Measurements from ENCODE around the gene CHRNB4.

The CHRNB4 gene

DNA sequence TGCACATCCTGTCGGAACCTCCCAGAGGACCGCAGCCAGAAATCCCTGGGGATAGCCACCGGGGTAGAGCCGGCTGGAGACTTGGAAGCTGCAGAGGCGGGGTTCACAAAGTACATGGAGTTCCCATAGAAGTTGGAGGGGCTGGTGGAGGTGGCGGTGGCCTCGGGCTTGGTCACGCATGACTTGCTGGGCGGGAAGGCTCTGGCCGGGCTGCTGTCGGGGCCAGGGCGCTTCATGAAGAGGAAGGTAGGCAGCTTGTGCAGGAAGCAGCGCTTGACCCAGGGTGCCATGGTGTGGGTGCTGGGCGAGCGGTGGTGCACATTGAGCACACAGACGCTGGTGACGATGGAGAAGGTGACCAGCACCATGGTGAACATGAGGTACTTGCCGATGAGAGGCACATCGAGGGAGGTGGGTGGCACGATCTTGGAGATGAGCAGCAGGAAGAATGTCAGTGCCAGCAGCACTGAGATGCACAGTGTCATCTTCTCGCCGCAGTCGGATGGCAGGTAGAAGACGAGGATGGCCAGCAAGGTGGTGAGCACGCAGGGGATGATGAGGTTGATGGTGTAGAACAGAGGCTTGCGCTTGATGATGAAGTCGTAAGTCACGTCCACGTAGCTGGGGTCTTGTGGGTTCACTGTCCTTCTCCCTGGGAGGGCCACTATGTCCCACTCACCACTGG lies 11.8 kb downstream of the CHRNB4 start:
- H3K36me3 ChIP-seq (ENCODE audit: control insufficient read depth, insufficient read depth, low read length): no peaks in the 10 kb centered on the region
- no peak for DNase-seq (ENCODE audit: extremely low read depth, insufficient read length)
- H3K4me3 ChIP-seq (replicated peaks; ENCODE audit: low read depth, low read length): no peak overlapping the region
- TF ChIP-seq, protein P1, sequence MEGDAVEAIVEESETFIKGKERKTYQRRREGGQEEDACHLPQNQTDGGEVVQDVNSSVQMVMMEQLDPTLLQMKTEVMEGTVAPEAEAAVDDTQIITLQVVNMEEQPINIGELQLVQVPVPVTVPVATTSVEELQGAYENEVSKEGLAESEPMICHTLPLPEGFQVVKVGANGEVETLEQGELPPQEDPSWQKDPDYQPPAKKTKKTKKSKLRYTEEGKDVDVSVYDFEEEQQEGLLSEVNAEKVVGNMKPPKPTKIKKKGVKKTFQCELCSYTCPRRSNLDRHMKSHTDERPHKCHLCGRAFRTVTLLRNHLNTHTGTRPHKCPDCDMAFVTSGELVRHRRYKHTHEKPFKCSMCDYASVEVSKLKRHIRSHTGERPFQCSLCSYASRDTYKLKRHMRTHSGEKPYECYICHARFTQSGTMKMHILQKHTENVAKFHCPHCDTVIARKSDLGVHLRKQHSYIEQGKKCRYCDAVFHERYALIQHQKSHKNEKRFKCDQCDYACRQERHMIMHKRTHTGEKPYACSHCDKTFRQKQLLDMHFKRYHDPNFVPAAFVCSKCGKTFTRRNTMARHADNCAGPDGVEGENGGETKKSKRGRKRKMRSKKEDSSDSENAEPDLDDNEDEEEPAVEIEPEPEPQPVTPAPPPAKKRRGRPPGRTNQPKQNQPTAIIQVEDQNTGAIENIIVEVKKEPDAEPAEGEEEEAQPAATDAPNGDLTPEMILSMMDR (IDR thresholded peaks at IDR 0.05; ENCODE audit: insufficient read depth, low read length, poor library complexity, severe bottlenecking): no peak
- peaks cover 2% of the 10 kb centered on the region for H3K27me3 ChIP-seq (replicated peaks; ENCODE audit: control insufficient read depth, insufficient read depth, low read length)

DNA sequence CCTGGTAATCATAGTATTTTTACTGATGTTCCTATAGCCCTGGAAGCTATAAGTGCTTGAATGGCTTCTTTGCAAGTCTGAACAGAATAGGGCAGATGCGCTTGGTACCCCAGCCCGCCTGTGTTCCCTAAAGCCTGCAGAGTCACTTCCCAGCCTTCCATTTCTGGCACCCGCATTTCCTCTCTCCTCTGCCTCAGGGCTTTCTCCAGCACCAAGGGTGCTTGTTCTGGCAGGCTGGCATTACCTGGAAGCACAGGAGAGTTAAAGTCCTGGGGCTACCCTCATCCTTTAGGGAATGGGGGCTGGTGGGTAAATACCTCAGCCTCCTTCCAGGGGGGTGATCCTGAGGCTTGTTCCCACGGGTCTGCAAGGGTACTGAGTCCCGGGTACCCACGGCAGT lies 12.8 kb downstream of the CHRNB4 start:
- no peaks in the 10 kb centered on the region for H3K36me3 ChIP-seq (ENCODE audit: control insufficient read depth, insufficient read depth, low read length)
- no peak overlapping the region for H3K4me3 ChIP-seq (replicated peaks; ENCODE audit: low read depth, low read length)
- DNase-seq (ENCODE audit: extremely low read depth, insufficient read length): no peak
- TF ChIP-seq, protein P1 (IDR thresholded peaks at IDR 0.05; ENCODE audit: insufficient read depth, low read length, poor library complexity, severe bottlenecking): no peak
- peaks cover 2% of the 10 kb centered on the region for H3K27me3 ChIP-seq (replicated peaks; ENCODE audit: control insufficient read depth, insufficient read depth, low read length)

DNA sequence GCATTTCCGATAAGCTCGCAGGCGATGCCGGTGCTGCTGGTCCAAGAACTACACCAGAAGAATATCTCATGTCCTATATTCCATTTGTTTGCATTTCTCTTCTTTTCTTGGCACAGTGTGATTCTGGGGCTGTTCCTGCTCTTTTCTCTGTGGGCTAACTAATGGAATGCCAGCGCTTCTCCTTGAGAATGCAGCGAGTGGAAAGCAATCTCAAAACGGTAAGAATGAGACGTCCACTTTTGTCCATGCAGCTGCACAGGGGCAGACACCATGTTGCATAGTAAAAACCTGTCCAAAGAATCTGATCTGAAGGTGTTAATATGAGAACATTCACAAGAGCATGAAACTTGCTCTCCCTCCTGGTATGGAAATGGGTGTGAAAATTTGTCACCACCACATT lies 13.7 kb downstream of the CHRNB4 start:
- Histone ChIP-seq H3K27me3 (replicated peaks; ENCODE audit: control insufficient read depth, insufficient read depth, low read length) (peaks cover 2% of the 10 kb centered on the region), H3K36me3 (ENCODE audit: control insufficient read depth, insufficient read depth, low read length) (no peaks in the 10 kb centered on the region), H3K4me3 (replicated peaks; ENCODE audit: low read depth, low read length) (no peak overlapping the region)
- DNase-seq (ENCODE audit: extremely low read depth, insufficient read length): no peak
- TF ChIP-seq, protein P1 (IDR thresholded peaks at IDR 0.05; ENCODE audit: insufficient read depth, low read length, poor library complexity, severe bottlenecking): no peak

DNA sequence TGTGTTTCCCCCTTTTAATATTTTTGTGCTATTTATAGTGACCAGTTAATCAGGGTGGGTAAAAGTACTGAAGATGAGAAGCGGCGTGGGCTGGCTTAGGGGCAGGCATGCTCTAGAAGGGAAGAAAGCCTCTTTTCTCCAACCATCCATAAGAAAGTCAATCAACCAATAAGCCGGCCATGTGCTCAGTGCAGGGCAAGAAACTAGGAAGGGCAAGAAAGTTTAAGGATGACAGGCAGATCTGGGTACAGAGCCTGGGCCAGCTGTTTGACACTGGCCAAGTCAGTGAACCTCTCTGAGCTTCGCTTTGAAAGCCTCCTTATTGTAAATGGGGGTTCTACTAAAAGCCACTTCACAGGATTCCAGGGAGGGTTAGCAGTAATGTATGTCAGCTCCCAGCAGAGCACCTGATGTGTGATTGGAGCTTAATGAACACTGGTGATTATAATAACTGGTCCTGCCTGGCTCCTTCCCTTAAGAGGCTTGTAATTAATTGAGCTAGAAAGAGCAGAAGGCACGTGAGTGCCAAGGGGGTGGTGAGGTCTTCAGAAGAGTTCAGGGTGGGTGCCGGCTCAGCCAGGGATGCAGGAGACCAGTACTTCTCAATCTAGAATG lies 14.5 kb downstream of the CHRNB4 start:
- TF ChIP-seq, protein P1 (IDR thresholded peaks at IDR 0.05; ENCODE audit: insufficient read depth, low read length, poor library complexity, severe bottlenecking): no peak
- no peak for DNase-seq (ENCODE audit: extremely low read depth, insufficient read length)
- Histone ChIP-seq H3K27me3 (replicated peaks; ENCODE audit: control insufficient read depth, insufficient read depth, low read length) (peaks cover 2% of the 10 kb centered on the region), H3K36me3 (ENCODE audit: control insufficient read depth, insufficient read depth, low read length) (no peaks in the 10 kb centered on the region), H3K4me3 (replicated peaks; ENCODE audit: low read depth, low read length) (no peak overlapping the region)

DNA sequence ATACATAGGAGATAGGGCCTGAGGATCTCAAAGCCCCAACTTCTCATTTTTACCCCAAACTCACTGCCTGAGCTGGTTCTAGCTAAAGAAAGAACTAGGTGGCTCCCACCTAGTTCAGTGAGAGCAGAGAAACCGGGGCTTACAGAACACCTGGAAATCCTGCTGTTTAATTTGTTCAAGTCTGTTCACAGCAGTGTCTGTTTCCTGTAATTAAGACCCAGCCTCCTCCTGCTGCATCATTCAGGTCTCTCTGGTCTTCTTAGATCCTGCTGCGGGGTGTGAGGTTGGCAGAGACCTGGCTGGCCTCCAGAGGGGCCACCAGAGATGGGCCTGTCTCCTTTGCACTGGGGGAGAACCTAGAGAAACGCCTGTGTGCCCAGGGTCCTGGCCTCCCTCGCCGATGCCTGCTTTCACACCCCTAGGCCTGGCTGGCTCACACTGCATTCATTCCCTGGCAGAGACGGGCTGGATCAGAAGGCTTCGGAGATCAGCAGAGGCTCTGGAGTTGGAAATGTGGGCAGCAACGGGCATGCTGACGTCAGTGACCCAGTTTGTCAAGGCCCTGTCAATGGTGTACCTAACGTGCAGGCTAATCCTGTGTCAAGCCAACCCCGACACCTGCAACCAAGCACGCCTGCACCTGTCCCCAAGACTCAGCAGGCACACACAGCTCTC lies 15.3 kb downstream of the CHRNB4 start:
- Histone ChIP-seq H3K36me3 (ENCODE audit: control insufficient read depth, insufficient read depth, low read length) (no peaks in the 10 kb centered on the region), H3K4me3 (replicated peaks; ENCODE audit: low read depth, low read length) (no peak overlapping the region), H3K27me3 (replicated peaks; ENCODE audit: control insufficient read depth, insufficient read depth, low read length) (peaks cover 2% of the 10 kb centered on the region)
- TF ChIP-seq, protein P1 (IDR thresholded peaks at IDR 0.05; ENCODE audit: insufficient read depth, low read length, poor library complexity, severe bottlenecking): no peak
- no peak for DNase-seq (ENCODE audit: extremely low read depth, insufficient read length)
